Measurements from ENCODE around the gene CDK19.

DNA sequence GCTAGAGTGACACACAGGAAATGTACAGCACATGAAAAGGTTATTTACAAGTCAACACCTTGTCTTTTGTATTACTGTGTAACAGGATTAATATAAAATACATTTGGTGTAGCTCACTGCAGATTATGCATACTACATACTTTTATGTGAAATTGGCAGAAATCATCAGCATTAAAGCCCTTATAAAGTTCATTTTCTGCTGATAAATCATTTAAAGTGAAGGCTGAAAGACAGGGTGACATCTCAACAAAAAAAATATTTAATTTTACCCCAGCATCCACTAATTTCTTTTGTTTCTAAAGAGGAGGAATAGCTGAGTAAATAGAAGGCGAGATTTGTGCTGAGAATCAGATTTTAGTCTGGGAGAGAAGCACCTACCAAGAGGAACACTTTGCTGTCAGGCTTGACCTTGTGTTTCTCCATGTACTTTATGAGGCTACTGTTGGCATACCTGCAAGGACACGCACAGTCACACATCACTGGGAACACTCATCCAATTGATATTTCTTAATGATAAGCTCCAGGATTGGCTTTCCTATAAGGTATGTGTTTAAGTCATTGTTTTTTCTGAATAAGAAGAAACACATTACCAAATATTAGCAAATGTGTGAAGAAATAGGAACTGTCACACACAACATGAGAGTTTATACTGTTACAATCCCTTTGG is 192.2 kb downstream of the CDK19 start:
- TF ChIP-seq, protein P1, sequence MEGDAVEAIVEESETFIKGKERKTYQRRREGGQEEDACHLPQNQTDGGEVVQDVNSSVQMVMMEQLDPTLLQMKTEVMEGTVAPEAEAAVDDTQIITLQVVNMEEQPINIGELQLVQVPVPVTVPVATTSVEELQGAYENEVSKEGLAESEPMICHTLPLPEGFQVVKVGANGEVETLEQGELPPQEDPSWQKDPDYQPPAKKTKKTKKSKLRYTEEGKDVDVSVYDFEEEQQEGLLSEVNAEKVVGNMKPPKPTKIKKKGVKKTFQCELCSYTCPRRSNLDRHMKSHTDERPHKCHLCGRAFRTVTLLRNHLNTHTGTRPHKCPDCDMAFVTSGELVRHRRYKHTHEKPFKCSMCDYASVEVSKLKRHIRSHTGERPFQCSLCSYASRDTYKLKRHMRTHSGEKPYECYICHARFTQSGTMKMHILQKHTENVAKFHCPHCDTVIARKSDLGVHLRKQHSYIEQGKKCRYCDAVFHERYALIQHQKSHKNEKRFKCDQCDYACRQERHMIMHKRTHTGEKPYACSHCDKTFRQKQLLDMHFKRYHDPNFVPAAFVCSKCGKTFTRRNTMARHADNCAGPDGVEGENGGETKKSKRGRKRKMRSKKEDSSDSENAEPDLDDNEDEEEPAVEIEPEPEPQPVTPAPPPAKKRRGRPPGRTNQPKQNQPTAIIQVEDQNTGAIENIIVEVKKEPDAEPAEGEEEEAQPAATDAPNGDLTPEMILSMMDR (conservative IDR thresholded peaks at IDR 0.05 in 1 of 2, IDR thresholded peaks at IDR 0.05 in 1 of 2; ENCODE audit: low read depth in 1 of 2, low read length in 2 of 2), result no peak
- TF ChIP-seq EZH2 (IDR thresholded peaks at IDR 0.05; ENCODE audit: low read length, missing control alignments), result no peak
